GM12878 (cell line): Measurements from ENCODE around the gene GAPDHS. TPM values are rescaled to one million over a fixed set of nuclear protein-coding genes. Genes with fewer than 3 reads are reported as not detected.

Experiments
- ATAC-seq: fragments of 200-7000 bp; cut with Tn5 transposase; 3 replicates; pipeline ENCODE4 v1.9.1; 2020; ENCODE audit warnings: mild to moderate bottlenecking, moderate library complexity
- BruUV-seq: library from RNA; stranded (reverse); fragments of 400-500 nt; replicated peaks from 2 replicates; lab custom pipeline; 2021; lab: Mats Ljungman, UMichigan
- CTCF ChIA-PET: fragments of 300-600 bp; sonication (Branson Sonifier 250); formaldehyde crosslinking; extraction: SDS; loops from one replicate; lab custom pipeline; 2021; ENCODE audit warnings: inconsistent platforms; lab: Yijun Ruan, JAX
- POLR2A ChIA-PET: fragments of 350-600 bp; formaldehyde crosslinking; extraction: SDS; loops from one replicate; lab custom pipeline; 2021; ENCODE audit warnings: inconsistent platforms; lab: Charles Lee
- RAD21 ChIA-PET: fragments of 300-600 bp; sonication (Branson Sonifier 250); formaldehyde crosslinking; loops from one replicate; lab custom pipeline; 2023; ENCODE audit warnings: antibody characterized with exemption; ENCODE audit not compliant: unreplicated experiment; lab: Charles Lee
- SMC1A ChIA-PET: fragments of 300-600 bp; sonication (Branson Sonifier 250); formaldehyde crosslinking; loops from one replicate; lab custom pipeline; 2023; ENCODE audit not compliant: unreplicated experiment, uncharacterized antibody; lab: Charles Lee
- DNase-seq: peaks from one replicate; pipeline ENCODE4 v3.0.0-alpha.2; 2011; ENCODE audit warnings: low read depth, low spot score
- FAIRE-seq: peaks from 3 replicates; lab custom pipeline; 2011; peaks lifted over from hg19 to GRCh38; lab: Jason Lieb, UNC
- H2AFZ ChIP-seq: 2 replicates; pipeline ENCODE4 v1.6.0; 2011; ENCODE audit warnings: low read depth, low read length, control low read depth; ENCODE audit not compliant: control insufficient read depth
- H3K27ac ChIP-seq: 2 replicates; pipeline ENCODE4 v1.5.1; 2011; ENCODE audit warnings: control low read depth; ENCODE audit not compliant: control insufficient read depth, insufficient read depth
- H3K27me3 ChIP-seq, 2 experiments: replicated peaks in 1 of 2; 2 replicates each; pipeline versions ENCODE4 v1.6.0 to v1.6.1; 2011; ENCODE audit warnings: low read length in 1 of 2; ENCODE audit not compliant: control insufficient read depth in 2 of 2, insufficient read depth in 2 of 2
- H3K36me3 ChIP-seq, 2 experiments: 2 replicates each; pipeline ENCODE4 v1.5.1; 2011; ENCODE audit warnings: low read length in 1 of 2; ENCODE audit not compliant: control insufficient read depth in 2 of 2, insufficient read depth in 2 of 2
- H3K4me1 ChIP-seq: 2 replicates; pipeline ENCODE4 v1.6.1; 2011; ENCODE audit warnings: mild to moderate bottlenecking, low read length, moderate library complexity, mixed read lengths; ENCODE audit not compliant: control insufficient read depth, insufficient read depth
- H3K4me2 ChIP-seq: 2 replicates; pipeline ENCODE4 v1.6.0; 2011; ENCODE audit warnings: control low read depth; ENCODE audit not compliant: control insufficient read depth, insufficient read depth
- H3K4me3 ChIP-seq: fragments of 200-600 bp; sonication (generic); 2 replicates; pipeline ENCODE4 v1.5.1; 2016
- H3K79me2 ChIP-seq: 2 replicates; pipeline ENCODE4 v1.6.0; 2011; ENCODE audit warnings: low read length; ENCODE audit not compliant: control insufficient read depth, insufficient read depth
- H3K9ac ChIP-seq: 2 replicates; pipeline ENCODE4 v1.8.0; 2011; ENCODE audit warnings: low read length, control low read depth, mixed read lengths; ENCODE audit not compliant: control insufficient read depth, insufficient read depth
- H3K9me3 ChIP-seq: replicated peaks from 3 replicates; pipeline ENCODE4 v1.5.1; 2011; ENCODE audit warnings: mild to moderate bottlenecking, low read length; ENCODE audit not compliant: control insufficient read depth, insufficient read depth
- H4K20me1 ChIP-seq: 2 replicates; pipeline ENCODE4 v1.6.0; 2011; ENCODE audit not compliant: control insufficient read depth, insufficient read depth
- CEBPZ ChIP-seq: fragments of 150-350 bp; IDR thresholded peaks from 2 replicates; pipeline ENCODE4 v1.6.1; 2016; ENCODE audit warnings: low read depth, low read length
- DPF2 ChIP-seq: fragments of 450-650 bp; IDR thresholded peaks from 2 replicates; pipeline ENCODE4 v1.6.1; 2017; ENCODE audit warnings: mild to moderate bottlenecking
- SMAD1 ChIP-seq: fragments of 450-650 bp; IDR thresholded peaks from 2 replicates; pipeline ENCODE4 v1.6.1; 2018; ENCODE audit warnings: mild to moderate bottlenecking, low read depth; ENCODE audit not compliant: partially characterized antibody
- WGBS: methylation state at CpG from one replicate; pipeline ENCODE4 v1.1.6; 2016; ENCODE audit warnings: low lambda C conversion rate; ENCODE audit not compliant: insufficient replicate concordance, insufficient coverage; ENCODE audit errors: missing lambda C conversion rate; 5-methylcytosine and 5-hydroxymethylcytosine counted together
- in situ Hi-C: fragments of 300-500 bp; cut with MboI; formaldehyde crosslinking; loops from 9 replicates; pipeline ENCODE4 v1.14.3; 2018; ENCODE audit warnings: mixed read lengths
- intact Hi-C: fragments of 100-400 bp; cut with micrococcal nuclease; formaldehyde crosslinking; loops from one replicate; pipeline ENCODE4 v1.14.2; 2022; ENCODE audit not compliant: unreplicated experiment
- polyA plus RNA-seq, 11 experiments: library from polyadenylated mRNA; depleted of rRNA in 4 of 11; unstranded in 6 of 11; stranded (reverse) in 5 of 11; fragments of >200 nt; fragmentation: Nextera tagmentation in 4 of 11; fragmentation: Illumina TruSeq in 1 of 11; extraction: Ambion mirVana in 4 of 11; extraction: Trizol in 1 of 11; gene quantifications; 1 replicate in 1 of 11; 2 replicates in 10 of 11; pipeline versions ENCODE4 v1.2.1 to v1.2.3, GENCODE V29; 2011 to 2016; ENCODE audit warnings: inconsistent platforms in 2 of 11, missing spikeins in 2 of 11, low read depth in 1 of 11
- total RNA-seq, 4 experiments: library from RNA; depleted of rRNA in 3 of 4; stranded (reverse); fragments of >200 nt in 3 of 4; fragmentation: Illumina TruSeq in 1 of 4; extraction: Trizol in 1 of 4; gene quantifications; 2 replicates each; pipeline versions ENCODE4 v1.2.1 to v1.2.3, GENCODE V29; 2013 to 2021

The GAPDHS gene
- total and polyA plus RNA-seq, 10 of the 15 experiments (the other 5 are each of a cell fraction or from before 2014, with no cell fraction given): 0.08 TPM; not detected in 9

DNA sequence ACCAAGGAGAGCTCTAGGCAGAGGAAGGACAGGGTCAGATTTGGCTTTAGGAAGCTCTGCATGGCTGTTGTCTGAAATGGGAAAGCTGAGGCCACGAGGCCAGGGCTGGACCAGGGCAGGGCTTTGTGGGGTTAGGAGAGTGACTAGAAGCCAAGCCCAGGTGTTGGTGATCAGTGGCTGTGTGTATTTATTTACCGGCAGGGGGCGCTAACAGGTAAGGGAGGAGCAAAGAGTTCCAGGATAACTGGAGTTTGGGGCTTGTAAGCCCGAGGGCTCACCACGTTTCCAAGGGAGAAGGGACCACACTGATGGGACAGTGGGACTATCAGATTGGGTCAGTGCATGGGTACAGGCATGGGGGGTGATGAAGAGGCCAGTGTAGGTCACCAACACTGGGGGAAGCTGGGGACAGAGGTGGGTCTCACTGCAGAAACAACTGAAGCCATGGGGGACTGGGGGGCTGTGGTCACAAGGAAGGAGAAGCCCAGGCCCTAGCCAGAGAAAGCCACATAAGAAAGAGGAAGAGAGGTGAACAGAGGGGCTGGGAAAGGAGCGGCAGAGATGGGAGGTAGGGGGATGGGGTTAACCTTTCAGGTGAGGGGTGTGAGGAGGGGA, 16.0 kb downstream of the GAPDHS start (continued):
- TF ChIP-seq CEBPZ: no peak

GRCh38 chr19:35549879-35550523, 16.7 kb downstream of the GAPDHS start:
- SMC1A ChIA-PET: interaction anchor here (1.3 to 2.7 kb wide), 3 partner anchors 40 to 61 kb away, joined by 4 to 12 read pairs (median 10); no protein-coding TSS in a partner anchor
- no peak for DNase-seq
- Histone ChIP-seq H3K4me3 (no peak overlapping the region), H3K9ac (no peak overlapping the region), H3K36me3 (no peaks in the 10 kb centered on the region), H3K4me2 (no peak overlapping the region), H3K27me3 (no peaks in the 10 kb centered on the region), H2AFZ (no peak overlapping the region), H4K20me1 (no peaks in the 10 kb centered on the region), H3K4me1 (peaks cover 10% of the 10 kb centered on the region), H3K9me3 (no peaks in the 10 kb centered on the region), H3K27ac (no peak overlapping the region), H3K79me2 (peaks cover 9% of the 10 kb centered on the region)
- FAIRE-seq: no peak
- in situ Hi-C loops: no loop called here
- intact Hi-C loops: loop anchor here (1.0 to 5.0 kb wide), 3 partner anchors 42 to 382 kb away; partner anchors contain the start of gene HAUS5
- TF ChIP-seq DPF2 (peak; percentile 41; the same call in 1 of the 2 replicates), SMAD1 (no peak)
- 78% methylated on average over 15 of the region's 15 CpGs for WGBS
- RAD21 ChIA-PET: no interaction called here
- POLR2A ChIA-PET: no interaction called here
- no TSS peak for BruUV-seq
- CTCF ChIA-PET: interaction anchor here (1.1 to 4.7 kb wide), 13 partner anchors 10 to 163 kb away, joined by 3 to 63 read pairs (median 7); partner anchors contain the start of gene ETV2
- ATAC-seq: no peak
